Neural progenitor cell (in vitro differentiated cells): ENCODE measurements around the gene C1GALT1C1L.

ENCODE experiments used
- EZH2 ChIP-seq: fragments of 200-600 bp; sonication (generic); IDR thresholded peaks from 2 replicates; pipeline ENCODE4 v1.6.1; 2017; ENCODE audit warnings: antibody characterized with exemption, mild to moderate bottlenecking, moderate library complexity
- EZH2phosphoT487 ChIP-seq: fragments of 200-600 bp; sonication (generic); IDR thresholded peaks from 2 replicates; pipeline ENCODE4 v1.6.1; 2017; ENCODE audit warnings: antibody characterized with exemption
- TF ChIP-seq, protein P1 (sequence below): fragments of 200-600 bp; sonication (generic); IDR thresholded peaks from 2 replicates; pipeline ENCODE4 v1.5.1; 2017; ENCODE audit warnings: antibody characterized with exemption, mild to moderate bottlenecking

DNA sequence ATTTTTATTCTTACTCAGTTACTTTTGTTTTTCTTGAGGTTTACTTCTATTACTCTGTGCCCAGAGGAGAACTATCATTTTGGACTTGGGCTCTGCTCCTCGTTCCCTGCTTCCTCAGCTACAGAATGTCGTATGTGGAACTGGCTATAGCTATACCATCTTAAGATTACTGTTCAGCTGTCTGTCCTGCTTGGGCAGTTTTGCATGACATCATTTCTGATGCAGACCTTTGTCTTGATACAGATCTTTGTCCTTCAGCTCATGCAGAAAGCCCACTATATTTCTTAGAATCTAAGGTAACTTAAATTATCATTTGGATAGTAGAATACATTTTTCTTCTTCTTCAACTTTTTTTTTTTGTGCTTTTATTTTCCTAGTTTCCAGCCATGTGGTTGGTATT lies 13.8 kb upstream of the C1GALT1C1L start:
- TF ChIP-seq EZH2, result no peak
- TF ChIP-seq, protein P1, sequence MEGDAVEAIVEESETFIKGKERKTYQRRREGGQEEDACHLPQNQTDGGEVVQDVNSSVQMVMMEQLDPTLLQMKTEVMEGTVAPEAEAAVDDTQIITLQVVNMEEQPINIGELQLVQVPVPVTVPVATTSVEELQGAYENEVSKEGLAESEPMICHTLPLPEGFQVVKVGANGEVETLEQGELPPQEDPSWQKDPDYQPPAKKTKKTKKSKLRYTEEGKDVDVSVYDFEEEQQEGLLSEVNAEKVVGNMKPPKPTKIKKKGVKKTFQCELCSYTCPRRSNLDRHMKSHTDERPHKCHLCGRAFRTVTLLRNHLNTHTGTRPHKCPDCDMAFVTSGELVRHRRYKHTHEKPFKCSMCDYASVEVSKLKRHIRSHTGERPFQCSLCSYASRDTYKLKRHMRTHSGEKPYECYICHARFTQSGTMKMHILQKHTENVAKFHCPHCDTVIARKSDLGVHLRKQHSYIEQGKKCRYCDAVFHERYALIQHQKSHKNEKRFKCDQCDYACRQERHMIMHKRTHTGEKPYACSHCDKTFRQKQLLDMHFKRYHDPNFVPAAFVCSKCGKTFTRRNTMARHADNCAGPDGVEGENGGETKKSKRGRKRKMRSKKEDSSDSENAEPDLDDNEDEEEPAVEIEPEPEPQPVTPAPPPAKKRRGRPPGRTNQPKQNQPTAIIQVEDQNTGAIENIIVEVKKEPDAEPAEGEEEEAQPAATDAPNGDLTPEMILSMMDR, result no peak
- no peak for TF ChIP-seq EZH2phosphoT487
